GM18517 (cell line): Measurements from ENCODE around the gene MED28.
"Not testable (repeated sequence)": the region's sequence is repeated elsewhere in the genome, so short reads cannot be mapped to it uniquely, and the experiment has no call there.

Source experiments
- ATAC-seq: cut with Tn5 transposase; IDR thresholded peaks from one replicate; pipeline ENCODE4 v1.9.1; 2021; ENCODE audit warnings: mild to moderate bottlenecking, moderate library complexity; ENCODE audit not compliant: unreplicated experiment

The MED28 gene

GRCh38 chr4:17616283-17616682 is 1.8 kb downstream of the MED28 start:
- no peak for ATAC-seq

GRCh38 chr4:17618926-17619325 is 4.5 kb downstream of the MED28 start:
- ATAC-seq, result no peak

GRCh38 chr4:17619416-17620105 is 5.1 kb downstream of the MED28 start:
- ATAC-seq, result no peak

DNA sequence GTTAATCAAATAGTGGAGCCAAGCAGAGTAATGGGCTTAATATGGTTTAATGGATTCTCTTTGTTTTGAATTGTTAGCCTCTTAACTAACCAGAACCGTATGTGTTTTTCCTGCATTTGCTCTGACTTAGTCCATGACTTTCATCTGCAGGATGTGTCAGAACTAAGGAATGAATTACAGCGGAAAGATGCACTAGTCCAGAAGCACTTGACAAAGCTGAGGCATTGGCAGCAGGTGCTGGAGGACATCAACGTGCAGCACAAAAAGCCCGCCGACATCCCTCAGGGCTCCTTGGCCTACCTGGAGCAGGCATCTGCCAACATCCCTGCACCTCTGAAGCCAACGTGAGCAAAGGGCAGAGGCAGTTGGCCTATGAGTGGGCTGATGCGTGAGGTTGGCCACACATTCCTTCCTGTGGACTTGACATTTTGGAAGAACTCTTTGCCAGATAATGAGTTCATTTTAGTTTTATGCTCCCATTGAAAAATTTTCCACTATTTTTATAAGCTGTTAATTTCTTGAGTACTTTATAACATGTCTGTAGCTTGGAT is 9.1 kb downstream of the MED28 start:
- ATAC-seq, result no peak

DNA sequence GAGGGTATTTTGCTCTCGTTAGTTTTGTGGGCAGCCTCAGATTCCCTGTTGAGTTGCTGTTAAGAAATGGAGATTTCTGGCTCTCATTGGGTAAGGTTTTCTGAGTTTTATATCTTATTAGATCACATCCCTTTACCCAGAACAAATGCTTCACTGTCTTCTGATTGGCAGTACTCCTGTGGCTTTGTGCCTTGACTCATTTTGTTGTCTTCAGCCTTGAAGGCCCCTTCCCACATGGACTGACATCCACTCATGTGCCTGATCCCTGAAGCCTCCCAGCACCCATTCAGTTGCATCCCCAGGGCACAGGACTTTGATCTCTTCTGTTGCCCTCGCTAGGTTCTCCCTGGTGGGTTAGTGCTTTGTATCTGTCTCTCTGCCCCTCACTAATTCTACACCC is 10.4 kb downstream of the MED28 start:
- ATAC-seq, result no peak

DNA sequence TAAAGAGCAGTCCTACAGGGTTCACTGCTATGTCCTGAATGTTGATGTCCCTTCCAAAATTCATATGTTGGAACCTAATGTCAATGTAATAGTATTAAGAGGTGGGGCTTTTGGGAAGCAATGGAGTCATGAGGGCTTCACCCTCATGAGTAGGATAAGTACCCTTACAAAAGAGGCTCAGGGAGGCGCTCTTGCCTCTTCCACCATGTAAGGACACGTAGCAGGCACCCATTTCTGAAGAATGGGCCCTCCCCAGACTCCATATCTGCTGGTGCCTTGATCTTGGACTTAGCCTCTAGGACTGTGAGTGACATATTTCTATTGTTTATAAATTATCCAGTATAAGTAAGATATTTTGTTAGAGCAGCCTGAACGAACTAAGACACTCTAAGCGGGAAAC is 15.8 kb downstream of the MED28 start:
- no peak for ATAC-seq

- ATAC-seq, result no peak
Measured at GRCh38 chr4:17633600-17633999, 19.2 kb downstream of the MED28 start.

GRCh38 chr4:17635056-17635455 is 20.6 kb downstream of the MED28 start:
- no peak for ATAC-seq

GRCh38 chr4:17636341-17636695 is 21.9 kb downstream of the MED28 start:
- ATAC-seq, result no peak

- ATAC-seq, result peak; percentile 84
Measured at GRCh38 chr4:17636696-17637622, 22.5 kb downstream of the MED28 start.

DNA sequence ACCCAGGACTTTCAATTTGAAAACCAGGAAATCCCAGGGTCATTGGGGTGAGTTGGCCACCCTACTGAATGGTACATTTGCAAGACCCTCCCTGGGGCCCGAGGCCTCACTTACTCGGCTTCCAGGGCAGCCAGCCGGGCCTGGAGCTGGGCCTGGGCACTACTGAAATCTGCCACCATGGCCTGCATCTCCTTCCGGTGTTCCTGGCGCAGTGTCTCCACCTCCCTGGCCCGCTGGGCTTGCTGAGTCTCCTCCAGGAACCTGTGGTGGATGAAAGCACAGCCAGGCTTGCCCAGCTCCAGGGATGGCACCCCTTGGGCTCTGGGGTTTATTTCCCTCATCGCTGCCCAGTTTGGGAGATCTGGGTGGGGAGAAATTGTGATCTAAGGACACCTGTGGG is 24.7 kb downstream of the MED28 start:
- no peak for ATAC-seq

DNA sequence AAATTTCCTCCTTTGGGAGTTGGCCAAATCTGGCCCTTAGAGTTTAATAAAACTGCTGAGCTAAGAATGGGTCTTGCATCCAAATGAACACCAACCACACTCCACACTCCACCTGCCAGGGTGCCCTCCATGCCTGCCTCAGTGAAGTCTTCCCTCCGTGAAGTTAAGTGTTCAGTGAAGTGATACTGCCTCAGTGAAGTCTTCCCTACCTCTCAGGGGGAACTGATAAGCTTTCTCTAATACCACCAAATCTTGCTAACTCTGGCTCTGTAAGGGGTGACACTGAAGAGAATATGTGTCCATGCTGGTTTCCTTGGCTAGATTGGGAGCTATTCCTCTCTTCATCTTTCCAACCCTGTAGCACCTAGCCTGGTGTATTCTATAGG is 27.9 kb downstream of the MED28 start:
- peak; percentile 48 for ATAC-seq

DNA sequence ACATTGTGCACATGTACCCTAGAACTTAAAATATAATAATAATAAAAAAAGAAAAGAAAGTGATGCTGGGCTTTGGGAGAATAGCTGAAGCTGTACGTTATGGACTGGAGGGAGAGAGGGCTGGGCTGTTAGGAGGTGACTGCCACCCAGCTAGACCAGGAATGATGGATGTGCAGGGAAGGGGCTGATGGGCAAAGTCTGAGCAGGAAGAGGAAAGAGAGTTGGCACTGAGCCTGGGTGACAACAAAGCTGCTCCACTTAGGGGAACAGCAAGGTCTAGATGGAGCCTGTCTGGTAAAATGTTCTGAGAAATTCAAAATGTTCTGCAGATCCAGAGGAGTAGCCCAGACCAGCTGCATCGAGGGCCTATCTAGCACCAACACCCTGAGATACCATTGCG is 32.3 kb downstream of the MED28 start:
- no peak for ATAC-seq

GRCh38 chr4:17647176-17647806 is 32.9 kb downstream of the MED28 start:
- no peak for ATAC-seq

GRCh38 chr4:17647927-17648326 is 33.5 kb downstream of the MED28 start:
- ATAC-seq, result no peak

DNA sequence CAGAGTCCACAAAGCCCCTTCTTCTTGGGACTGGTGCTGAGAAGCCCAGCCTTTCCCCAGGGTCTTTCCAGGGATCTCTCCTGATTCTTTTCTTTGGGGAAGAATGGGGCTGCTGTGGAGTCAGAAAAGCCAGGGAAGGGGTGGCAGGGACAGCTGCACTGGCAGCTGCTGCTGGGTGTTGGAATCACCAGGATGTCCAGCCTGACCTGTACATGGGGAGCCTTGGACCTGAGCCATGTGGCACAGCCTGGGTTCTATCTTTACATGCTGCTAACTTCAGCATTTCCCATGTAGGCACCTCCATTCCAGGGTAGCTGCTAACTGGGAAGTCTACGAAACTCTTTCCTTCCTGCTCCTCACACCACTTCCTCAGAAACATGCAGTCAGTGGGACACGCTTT is 36.0 kb downstream of the MED28 start:
- ATAC-seq, result no peak

DNA sequence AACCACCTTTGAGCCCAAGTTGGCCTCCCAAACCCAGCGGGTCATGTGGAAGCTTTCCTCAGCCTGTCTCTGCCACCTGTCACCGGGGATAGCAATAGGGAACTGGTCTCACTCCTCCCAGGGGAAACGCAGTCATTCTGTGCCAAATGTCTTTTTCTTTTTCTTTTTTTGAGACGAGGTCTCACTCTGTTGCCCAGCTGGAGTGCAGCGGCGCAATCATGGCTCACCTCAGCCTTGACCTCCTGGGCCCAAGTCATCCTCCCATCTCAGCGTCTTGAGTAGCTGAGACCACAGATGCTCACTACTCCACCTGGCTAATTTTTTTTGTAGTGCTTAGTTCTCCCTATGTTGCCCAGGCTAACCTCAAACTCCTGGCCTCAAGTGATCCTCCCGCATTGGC is 40.3 kb downstream of the MED28 start:
- ATAC-seq, result no peak

- no peak for ATAC-seq
Measured at GRCh38 chr4:17657090-17657489, 42.6 kb downstream of the MED28 start.

DNA sequence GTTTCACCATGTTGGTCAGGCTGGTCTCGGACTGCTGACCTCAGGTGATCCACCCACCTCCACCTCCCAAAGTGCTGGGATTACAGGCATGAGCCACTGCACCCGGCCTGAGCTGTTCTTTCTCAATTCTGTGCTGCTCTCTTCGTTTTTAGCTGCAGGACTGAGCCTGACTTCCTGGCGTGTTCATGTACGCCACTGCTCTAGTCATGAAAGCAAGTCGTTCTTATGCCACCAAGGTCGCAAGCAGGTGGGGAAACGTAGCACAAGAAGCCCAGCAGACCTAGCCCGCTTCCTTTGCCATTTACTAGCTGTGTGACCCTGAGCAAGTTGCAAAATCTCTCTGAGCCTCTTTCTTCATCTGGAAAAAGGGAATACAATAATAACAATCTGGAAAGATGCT is 43.4 kb downstream of the MED28 start:
- no peak for ATAC-seq

- ATAC-seq, result not testable (repeated sequence)
Measured at GRCh38 chr4:17659196-17659595, 44.8 kb downstream of the MED28 start.

GRCh38 chr4:17662694-17663093 is 48.3 kb downstream of the MED28 start:
- no peak for ATAC-seq

DNA sequence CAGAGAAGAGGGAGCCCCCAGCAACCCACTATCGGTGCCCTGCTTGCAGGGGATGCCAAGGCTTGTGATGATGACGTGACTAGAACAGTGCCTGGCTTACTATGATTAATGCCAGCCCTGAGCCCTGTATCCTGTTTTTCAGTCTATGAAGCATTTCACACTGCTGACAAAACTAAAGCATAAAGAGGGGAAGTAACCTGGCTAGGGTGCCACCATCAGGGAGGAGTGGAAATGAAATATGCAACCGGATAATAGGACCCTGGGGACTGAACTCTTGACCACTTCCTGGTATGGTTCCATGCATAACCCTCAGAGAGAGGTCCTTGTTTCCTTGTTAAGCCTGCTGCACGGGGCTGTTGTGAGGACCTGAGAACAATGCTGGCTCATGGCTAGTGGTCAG is 50.3 kb downstream of the MED28 start:
- peak; percentile 99 for ATAC-seq
